ENCODE data around the gene DHX58.

DHX58 gene

DNA sequence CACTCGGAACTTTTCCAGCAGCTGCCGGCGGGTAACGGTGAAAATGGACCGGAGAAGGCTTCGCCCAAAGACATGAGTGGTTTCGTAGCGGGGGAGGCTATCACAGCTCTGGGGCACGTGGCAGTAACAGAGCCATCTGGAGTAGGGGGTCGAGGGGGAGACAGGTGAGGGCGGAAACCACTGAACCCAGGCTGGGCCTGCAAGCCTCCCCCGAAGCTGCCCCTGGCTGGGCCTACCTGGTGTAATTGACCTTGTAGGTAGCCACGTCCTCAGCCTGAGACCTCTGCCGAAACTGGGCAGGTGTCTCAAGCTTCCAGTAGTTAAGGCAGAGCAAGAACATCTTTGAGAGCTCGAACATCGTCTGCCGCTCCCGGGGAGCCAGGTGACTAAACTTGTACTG is 6.8 kb upstream of the DHX58 start:
- H3K27ac ChIP-seq: peak overlapping the region; percentile 77
- TF ChIP-seq, protein P1, sequence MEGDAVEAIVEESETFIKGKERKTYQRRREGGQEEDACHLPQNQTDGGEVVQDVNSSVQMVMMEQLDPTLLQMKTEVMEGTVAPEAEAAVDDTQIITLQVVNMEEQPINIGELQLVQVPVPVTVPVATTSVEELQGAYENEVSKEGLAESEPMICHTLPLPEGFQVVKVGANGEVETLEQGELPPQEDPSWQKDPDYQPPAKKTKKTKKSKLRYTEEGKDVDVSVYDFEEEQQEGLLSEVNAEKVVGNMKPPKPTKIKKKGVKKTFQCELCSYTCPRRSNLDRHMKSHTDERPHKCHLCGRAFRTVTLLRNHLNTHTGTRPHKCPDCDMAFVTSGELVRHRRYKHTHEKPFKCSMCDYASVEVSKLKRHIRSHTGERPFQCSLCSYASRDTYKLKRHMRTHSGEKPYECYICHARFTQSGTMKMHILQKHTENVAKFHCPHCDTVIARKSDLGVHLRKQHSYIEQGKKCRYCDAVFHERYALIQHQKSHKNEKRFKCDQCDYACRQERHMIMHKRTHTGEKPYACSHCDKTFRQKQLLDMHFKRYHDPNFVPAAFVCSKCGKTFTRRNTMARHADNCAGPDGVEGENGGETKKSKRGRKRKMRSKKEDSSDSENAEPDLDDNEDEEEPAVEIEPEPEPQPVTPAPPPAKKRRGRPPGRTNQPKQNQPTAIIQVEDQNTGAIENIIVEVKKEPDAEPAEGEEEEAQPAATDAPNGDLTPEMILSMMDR (IDR thresholded peaks at IDR 0.05): no peak
- TF ChIP-seq ZFX (IDR thresholded peaks at IDR 0.05; ENCODE audit: borderline replicate concordance): no peak

DNA sequence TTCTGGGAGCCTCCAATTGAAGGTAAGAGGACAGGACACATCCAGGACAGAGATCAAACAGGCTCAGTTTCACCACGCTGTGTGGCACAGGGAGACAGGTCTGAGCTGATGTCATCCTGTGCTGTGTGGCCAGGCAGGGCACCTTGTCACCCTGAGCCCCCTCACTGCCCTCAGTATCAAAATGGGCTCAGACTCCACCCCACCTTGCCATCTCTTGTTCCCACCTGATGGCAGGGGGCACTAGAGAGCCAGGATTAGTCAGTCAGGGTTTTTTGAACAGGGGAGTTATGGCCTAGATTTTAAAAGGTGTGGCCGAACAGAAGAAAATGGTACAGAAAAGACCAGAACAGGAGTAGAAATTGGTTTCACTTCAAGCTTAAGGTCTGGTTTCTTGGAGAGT is 6.0 kb upstream of the DHX58 start:
- H3K27ac ChIP-seq: peak overlapping the region; percentile 77
- TF ChIP-seq ZFX (IDR thresholded peaks at IDR 0.05; ENCODE audit: borderline replicate concordance): no peak
- TF ChIP-seq, protein P1 (IDR thresholded peaks at IDR 0.05): peak; percentile 59

DNA sequence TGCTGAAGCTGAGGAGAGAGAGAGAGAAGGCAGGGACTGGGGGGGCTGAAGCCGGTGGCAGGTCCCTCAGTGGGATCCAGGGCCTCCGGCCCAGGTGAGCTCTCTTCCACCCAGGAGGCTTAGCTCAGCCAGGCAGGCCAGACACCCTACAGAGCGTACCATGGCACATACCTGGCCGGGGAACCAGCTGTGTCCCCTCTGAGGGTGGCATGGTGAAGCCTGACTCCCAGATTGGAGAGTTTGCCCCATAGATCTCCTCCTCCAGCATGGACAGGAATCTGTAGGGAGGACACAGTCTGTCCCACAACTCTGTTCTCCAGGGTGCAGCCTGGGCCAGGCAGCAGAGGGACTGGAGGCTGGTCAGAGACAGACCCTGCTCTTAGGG is 5.6 kb upstream of the DHX58 start:
- peak overlapping the region; percentile 77 for H3K27ac ChIP-seq
- TF ChIP-seq ZFX (IDR thresholded peaks at IDR 0.05; ENCODE audit: borderline replicate concordance): no peak
- TF ChIP-seq, protein P1 (IDR thresholded peaks at IDR 0.05): no peak

GRCh38 chr17:42117397-42118125 is 5.0 kb upstream of the DHX58 start:
- TF ChIP-seq ZFX (IDR thresholded peaks at IDR 0.05; ENCODE audit: borderline replicate concordance): no peak
- TF ChIP-seq, protein P1 (IDR thresholded peaks at IDR 0.05): no peak
- peak overlapping the region; percentile 77 for H3K27ac ChIP-seq

GRCh38 chr17:42116705-42117396 is 4.3 kb upstream of the DHX58 start:
- no peak for TF ChIP-seq ZFX (IDR thresholded peaks at IDR 0.05; ENCODE audit: borderline replicate concordance)
- TF ChIP-seq, protein P1 (IDR thresholded peaks at IDR 0.05): peak; percentile 84
- no peak overlapping the region; the same call in 1 of the 2 replicates for H3K27ac ChIP-seq

DNA sequence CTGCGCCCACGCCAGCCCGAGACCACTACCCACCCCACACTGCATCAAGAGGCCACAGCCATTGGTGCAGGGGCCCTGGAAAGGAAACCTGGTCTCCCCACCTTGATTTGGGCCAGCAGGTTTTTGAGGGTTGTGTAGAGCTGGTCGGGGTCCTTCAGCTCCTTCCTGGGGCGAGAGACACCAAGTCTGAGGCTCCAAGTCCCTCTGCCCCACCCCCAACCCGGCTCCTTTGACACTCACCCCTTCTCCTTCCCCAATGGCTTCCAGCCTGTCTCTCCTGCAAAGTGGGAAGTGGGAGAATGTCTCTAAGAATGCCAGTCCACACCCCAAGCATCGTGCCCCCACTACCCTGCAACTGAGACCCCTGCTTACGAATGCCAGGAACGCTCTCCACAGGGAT is 1.6 kb upstream of the DHX58 start:
- no peak for TF ChIP-seq ZFX (IDR thresholded peaks at IDR 0.05; ENCODE audit: borderline replicate concordance)
- TF ChIP-seq, protein P1 (IDR thresholded peaks at IDR 0.05): no peak
- H3K27ac ChIP-seq: no peak overlapping the region

Data from 22Rv1 (cell line).